NCI-H2107 treated with DMSO at 0.1 percent for 48 hours (cell line): Measurements from ENCODE around the gene ABHD8.
"Not testable (repeated sequence)": the region's sequence is repeated elsewhere in the genome, so short reads cannot be mapped to it uniquely, and the experiment has no call there.

Experiments used
- DNase-seq: peaks from one replicate; lab custom pipeline; 2025; ENCODE audit not compliant: unreplicated experiment; lab: John Stamatoyannopoulos, UW

ABHD8 gene

GRCh38 chr19:17300992-17301619 is 2.1 kb downstream of the ABHD8 start:
- DNase-seq, result no peak

GRCh38 chr19:17296976-17297375 is 6.2 kb downstream of the ABHD8 start:
- DNase-seq, result no peak

GRCh38 chr19:17296273-17296672 is 7.0 kb downstream of the ABHD8 start:
- no peak for DNase-seq

GRCh38 chr19:17295551-17295950 is 7.7 kb downstream of the ABHD8 start:
- DNase-seq, result not testable (repeated sequence)

- no peak for DNase-seq
These were observed 9.0 kb downstream of the ABHD8 start for GRCh38 chr19:17294051-17294891.

GRCh38 chr19:17293605-17294004 is 9.6 kb downstream of the ABHD8 start:
- no peak for DNase-seq

GRCh38 chr19:17292301-17293074 is 10.7 kb downstream of the ABHD8 start:
- peak; percentile 15 for DNase-seq

- no peak for DNase-seq
These were observed 13.7 kb downstream of the ABHD8 start for GRCh38 chr19:17289489-17289888.

GRCh38 chr19:17286752-17287151 is 16.5 kb downstream of the ABHD8 start:
- DNase-seq, result no peak

- DNase-seq, result no peak
These were observed 17.0 kb downstream of the ABHD8 start for GRCh38 chr19:17286263-17286662.

GRCh38 chr19:17285415-17286135 is 17.6 kb downstream of the ABHD8 start:
- no peak for DNase-seq

GRCh38 chr19:17283504-17283996 is 19.7 kb downstream of the ABHD8 start:
- DNase-seq, result no peak

- DNase-seq, result peak; percentile 64
These were observed 20.6 kb downstream of the ABHD8 start for GRCh38 chr19:17282488-17283125.

GRCh38 chr19:17281391-17282304 is 21.6 kb downstream of the ABHD8 start, which contains the start of gene ANKLE1:
Gene ANKLE1 (plus strand): TSS chr19:17281901. CDS start chr19:17281921, 20 bp downstream.
- no peak for DNase-seq

- no peak for DNase-seq
These were observed 23.8 kb downstream of the ABHD8 start for GRCh38 chr19:17279436-17279835.

- no peak for DNase-seq
These were observed 27.6 kb downstream of the ABHD8 start for GRCh38 chr19:17275441-17276175.

GRCh38 chr19:17274892-17275291 is 28.3 kb downstream of the ABHD8 start:
- not testable (repeated sequence) for DNase-seq

GRCh38 chr19:17268754-17269153 is 34.5 kb downstream of the ABHD8 start:
- no peak for DNase-seq
